Liver (tissue), 9 donors: Measurements from ENCODE around the gene KRTAP1-1. TPM values are rescaled to one million over a fixed set of nuclear protein-coding genes. Genes with fewer than 3 reads are reported as not detected.
"Not testable (repeated sequence)": the region's sequence is repeated elsewhere in the genome, so short reads cannot be mapped to it uniquely, and the experiment has no call there.

Experiments
- DNase-seq: peaks from one replicate; pipeline ENCODE4 v3.0.0-alpha.2; 2017; ENCODE audit warnings: low spot score
- H3K27ac ChIP-seq, 2 donors: one replicate each; pipeline ENCODE4 v1.7.0; 2013; ENCODE audit warnings: inconsistent platforms in 2 of 2, low read length in 2 of 2, control low read depth in 1 of 2, low read depth in 1 of 2, mild to moderate bottlenecking in 1 of 2
- H3K27me3 ChIP-seq, 4 donors: one replicate each; pipeline versions ENCODE4 v1.6.1 to v1.7.0; 2013; ENCODE audit warnings: low read length in 3 of 4, inconsistent platforms in 1 of 4, mild to moderate bottlenecking in 1 of 4, moderate library complexity in 1 of 4; ENCODE audit not compliant: control insufficient read depth in 4 of 4, insufficient read depth in 4 of 4
- H3K36me3 ChIP-seq, 4 donors: one replicate each; pipeline versions ENCODE4 v1.6.1 to v1.7.0; 2013; ENCODE audit warnings: low read length in 3 of 4, mild to moderate bottlenecking in 3 of 4, low read depth in 1 of 4, moderate library complexity in 1 of 4; ENCODE audit not compliant: control insufficient read depth in 4 of 4, insufficient read depth in 3 of 4
- H3K4me1 ChIP-seq, 4 donors: one replicate each; pipeline versions ENCODE4 v1.6.1 to v1.7.0; 2013; ENCODE audit warnings: low read length in 3 of 4, mild to moderate bottlenecking in 3 of 4, moderate library complexity in 1 of 4; ENCODE audit not compliant: control insufficient read depth in 4 of 4, insufficient read depth in 4 of 4
- H3K4me3 ChIP-seq, 3 donors: one replicate each; pipeline versions ENCODE4 v1.6.1 to v1.7.0; 2013; ENCODE audit warnings: low read length in 3 of 3, control low read depth in 1 of 3, low read depth in 1 of 3, mild to moderate bottlenecking in 1 of 3
- H3K9ac ChIP-seq, 2 donors: one replicate each; pipeline ENCODE4 v1.7.0; 2013; ENCODE audit warnings: low read length in 2 of 2, mild to moderate bottlenecking in 2 of 2, moderate library complexity in 2 of 2, control low read depth in 1 of 2, low read depth in 1 of 2
- H3K9me3 ChIP-seq, 4 donors: one replicate each; pipeline versions ENCODE4 v1.6.1 to v1.7.0; 2013; ENCODE audit warnings: low read length in 3 of 4; ENCODE audit not compliant: control insufficient read depth in 4 of 4
- ATF3 ChIP-seq: IDR thresholded peaks from 2 replicates; pipeline ENCODE4 v1.6.1; 2016; ENCODE audit warnings: antibody characterized with exemption
- EGR1 ChIP-seq, 2 donors: IDR thresholded peaks; 2 replicates each; pipeline ENCODE4 v1.6.1; 2016 to 2018; ENCODE audit warnings: antibody characterized with exemption in 2 of 2, low read depth in 2 of 2
- FOXA1 ChIP-seq: IDR thresholded peaks from 2 replicates; pipeline ENCODE4 v1.6.1; 2016; ENCODE audit warnings: antibody characterized with exemption
- FOXA2 ChIP-seq: IDR thresholded peaks from 2 replicates; pipeline ENCODE4 v1.6.1; 2016; ENCODE audit warnings: antibody characterized with exemption
- GABPA ChIP-seq, 2 donors: IDR thresholded peaks in 1 of 2; conservative IDR thresholded peaks in 1 of 2; 2 replicates each; pipeline ENCODE4 v1.6.1; 2016; ENCODE audit warnings: antibody characterized with exemption in 2 of 2, mild to moderate bottlenecking in 1 of 2, moderate library complexity in 1 of 2
- HNF4A ChIP-seq, 2 donors: conservative IDR thresholded peaks; 2 replicates each; pipeline ENCODE4 v1.6.1; 2016; ENCODE audit warnings: antibody characterized with exemption in 2 of 2, mild to moderate bottlenecking in 2 of 2
- HNF4G ChIP-seq: IDR thresholded peaks from 2 replicates; pipeline ENCODE4 v1.6.1; 2016; ENCODE audit warnings: antibody characterized with exemption
- JUND ChIP-seq, 2 donors: IDR thresholded peaks; 2 replicates each; pipeline ENCODE4 v1.6.1; 2016; ENCODE audit warnings: antibody characterized with exemption in 2 of 2
- RAD21 ChIP-seq, 2 donors: IDR thresholded peaks; 2 replicates each; pipeline ENCODE4 v1.6.1; 2016; ENCODE audit warnings: antibody characterized with exemption in 2 of 2, mild to moderate bottlenecking in 2 of 2
- RXRA ChIP-seq, 2 donors: IDR thresholded peaks; 2 replicates each; pipeline ENCODE4 v1.6.1; 2017 to 2018; ENCODE audit warnings: antibody characterized with exemption in 2 of 2, mild to moderate bottlenecking in 1 of 2
- TAF1 ChIP-seq: conservative IDR thresholded peaks from 2 replicates; pipeline ENCODE4 v1.6.1; 2016; ENCODE audit warnings: antibody characterized with exemption, mild to moderate bottlenecking
- YY1 ChIP-seq: IDR thresholded peaks from 2 replicates; pipeline ENCODE4 v1.6.1; 2016; ENCODE audit warnings: antibody characterized with exemption, mild to moderate bottlenecking
- ZBTB33 ChIP-seq: IDR thresholded peaks from 2 replicates; pipeline ENCODE4 v1.6.1; 2016; ENCODE audit warnings: antibody characterized with exemption
- WGBS: extraction: QIAGEN DNeasy Blood & Tissue Kit; methylation state at CpG from one replicate; pipeline ENCODE4 v1.1.7; 2013; 5-methylcytosine and 5-hydroxymethylcytosine counted together
- polyA plus RNA-seq, 2 donors: library from polyadenylated mRNA; stranded (reverse) in 1 of 2; unstranded in 1 of 2; fragments of 200-250 nt in 1 of 2; fragments of >200 nt in 1 of 2; fragmentation: Nextera tagmentation in 1 of 2; extraction: Ambion mirVana in 1 of 2; gene quantifications; one replicate each; pipeline versions ENCODE4 v1.2.1 to v1.2.3, GENCODE V29; 2013 to 2015
- total RNA-seq, 2 donors: library from RNA; depleted of rRNA; stranded (reverse); fragments of >200 nt; gene quantifications; one replicate each; pipeline ENCODE4 v1.2.3, GENCODE V29; 2014
- TF ChIP-seq, protein P1 (sequence below): fragments of 150-350 bp; IDR thresholded peaks from 2 replicates; pipeline ENCODE4 v1.5.1; 2017; ENCODE audit warnings: improper control_type of control experiment, low read depth, low read length; ENCODE audit not compliant: missing input control
- TF ChIP-seq, protein P2 (sequence below): IDR thresholded peaks from 2 replicates; pipeline ENCODE4 v1.6.1; 2016; ENCODE audit warnings: antibody characterized with exemption
- donor health status: healthy.
- donor health status: healthy.
- donor health status: healthy.
- donor health status: healthy.
- donor health status: healthy.

KRTAP1-1 gene
- total and polyA plus RNA-seq, 4 donors: not detected

DNA sequence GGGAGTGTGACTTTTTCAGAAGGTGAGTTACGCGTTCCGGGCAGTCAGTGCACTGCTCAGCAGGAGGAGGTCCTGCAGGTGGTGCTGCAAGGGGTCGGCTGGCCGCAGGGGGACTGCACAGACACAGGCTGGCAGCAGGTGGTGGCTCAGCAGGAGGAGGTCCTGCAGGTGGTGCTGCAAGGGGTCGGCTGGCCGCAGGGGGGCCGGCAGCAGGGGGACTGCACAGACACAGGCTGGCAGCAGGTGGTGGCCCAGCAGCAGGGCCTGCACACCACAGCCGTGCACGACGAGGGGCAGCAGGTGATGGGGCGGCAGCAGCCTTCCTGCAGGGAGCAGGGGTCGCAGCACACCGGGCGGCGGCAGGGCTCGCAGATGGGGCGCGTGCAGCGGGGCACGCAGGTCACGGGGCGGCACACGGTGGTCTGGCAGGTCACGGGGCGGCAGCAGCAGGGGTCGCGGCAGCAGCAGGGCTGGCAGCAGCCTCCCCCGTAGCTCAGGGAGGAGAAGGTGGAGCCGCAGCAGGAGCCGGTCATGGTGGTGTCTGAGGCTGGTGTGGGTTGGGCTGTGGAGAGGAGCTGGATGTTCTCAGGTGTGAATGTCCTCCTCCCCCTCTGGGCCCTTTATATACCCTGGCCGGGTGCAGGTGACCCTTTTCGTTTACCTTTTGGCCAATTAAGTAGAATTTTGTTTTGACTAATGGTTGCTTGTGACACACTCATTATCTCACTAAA, 5.7 kb upstream of the KRTAP1-1 start, which contains the start of gene KRTAP2-1:
TSS of gene KRTAP2-1 (minus strand) at position 582 of the 731 bp plus-strand sequence. CDS start at position 533, 49 bp downstream.
- not testable (repeated sequence) for H3K27me3 ChIP-seq, H3K27ac ChIP-seq, H3K4me1 ChIP-seq, H3K9ac ChIP-seq, H3K4me3 ChIP-seq, DNase-seq, H3K9me3 ChIP-seq, H3K36me3 ChIP-seq
- WGBS: 35% methylated on average over 10 of the region's 33 CpGs

DNA sequence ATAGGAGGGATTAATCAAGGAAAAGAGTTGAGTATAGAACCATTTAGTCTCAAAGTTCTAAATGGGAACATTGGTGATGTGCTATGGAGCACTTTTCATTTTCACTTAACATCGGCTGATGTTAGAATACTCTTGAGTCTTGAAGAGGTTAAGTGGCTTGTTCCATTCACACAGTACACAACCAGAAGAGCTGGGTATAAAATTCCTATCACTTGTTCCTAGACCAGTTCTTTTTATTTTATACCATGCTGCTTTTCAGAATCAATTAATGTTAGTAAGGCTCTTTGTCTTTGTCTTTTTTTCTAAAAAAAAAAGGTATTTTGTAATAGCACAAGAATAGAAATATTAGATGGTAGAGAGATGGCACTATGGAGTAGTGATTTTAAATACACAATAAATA, 1.7 kb upstream of the KRTAP1-1 start:
- Histone ChIP-seq H3K27me3 (peaks cover 0 to 3% (median 0%) of the 10 kb centered on the region in 4 donors), H3K4me1 (no peaks in the 10 kb centered on the region), H3K9ac (no peak overlapping the region), H3K36me3 (no peaks in the 10 kb centered on the region), H3K4me3 (no peak overlapping the region), H3K9me3 (no peaks in the 10 kb centered on the region), H3K27ac (no peak overlapping the region)
- no peak for DNase-seq
- 96% methylated on average over 1 of the region's 1 CpG for WGBS
- TF ChIP-seq RAD21 (IDR thresholded peaks at IDR 0.05): no peak
- TF ChIP-seq HNF4A (conservative IDR thresholded peaks at IDR 0.05): no peak
- TF ChIP-seq ZBTB33: no peak
- TF ChIP-seq GABPA (IDR thresholded peaks at IDR 0.05 in 1 of 2, conservative IDR thresholded peaks at IDR 0.05 in 1 of 2): no peak
- no peak for TF ChIP-seq TAF1
- no peak for TF ChIP-seq JUND (IDR thresholded peaks at IDR 0.05)
- TF ChIP-seq, protein P1, sequence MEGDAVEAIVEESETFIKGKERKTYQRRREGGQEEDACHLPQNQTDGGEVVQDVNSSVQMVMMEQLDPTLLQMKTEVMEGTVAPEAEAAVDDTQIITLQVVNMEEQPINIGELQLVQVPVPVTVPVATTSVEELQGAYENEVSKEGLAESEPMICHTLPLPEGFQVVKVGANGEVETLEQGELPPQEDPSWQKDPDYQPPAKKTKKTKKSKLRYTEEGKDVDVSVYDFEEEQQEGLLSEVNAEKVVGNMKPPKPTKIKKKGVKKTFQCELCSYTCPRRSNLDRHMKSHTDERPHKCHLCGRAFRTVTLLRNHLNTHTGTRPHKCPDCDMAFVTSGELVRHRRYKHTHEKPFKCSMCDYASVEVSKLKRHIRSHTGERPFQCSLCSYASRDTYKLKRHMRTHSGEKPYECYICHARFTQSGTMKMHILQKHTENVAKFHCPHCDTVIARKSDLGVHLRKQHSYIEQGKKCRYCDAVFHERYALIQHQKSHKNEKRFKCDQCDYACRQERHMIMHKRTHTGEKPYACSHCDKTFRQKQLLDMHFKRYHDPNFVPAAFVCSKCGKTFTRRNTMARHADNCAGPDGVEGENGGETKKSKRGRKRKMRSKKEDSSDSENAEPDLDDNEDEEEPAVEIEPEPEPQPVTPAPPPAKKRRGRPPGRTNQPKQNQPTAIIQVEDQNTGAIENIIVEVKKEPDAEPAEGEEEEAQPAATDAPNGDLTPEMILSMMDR: no peak
- TF ChIP-seq YY1: no peak

DNA sequence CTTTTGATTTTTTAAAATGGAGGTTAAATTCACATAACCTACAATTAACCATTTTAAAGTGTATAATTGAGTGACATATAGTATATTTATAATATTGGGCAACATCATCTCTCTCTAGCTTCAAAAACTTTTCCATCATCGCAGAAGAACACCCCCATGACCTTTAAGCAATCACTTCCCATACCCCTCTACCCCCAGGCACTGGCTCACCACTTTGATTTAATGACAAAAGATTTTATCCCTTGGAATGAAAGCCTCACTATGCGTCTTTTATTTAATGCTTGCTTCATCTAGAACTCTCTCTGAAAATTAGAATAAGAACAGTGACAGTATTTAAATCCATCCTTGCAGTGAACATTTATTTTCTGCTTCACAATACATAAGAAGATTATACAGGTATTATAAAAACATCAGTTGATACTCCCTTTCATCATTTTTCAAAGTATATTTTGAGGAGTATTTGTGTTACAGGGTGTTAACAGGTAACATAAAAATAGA, 3.3 kb downstream of the KRTAP1-1 start:
- Histone ChIP-seq H3K4me3 (no peak overlapping the region), H3K36me3 (no peaks in the 10 kb centered on the region), H3K4me1 (no peaks in the 10 kb centered on the region), H3K9me3 (no peaks in the 10 kb centered on the region), H3K27me3 (no peaks in the 10 kb centered on the region), H3K27ac (no peak overlapping the region), H3K9ac (no peak overlapping the region)
- no peak for DNase-seq
- WGBS: 77% methylated on average over 2 of the region's 2 CpGs
- no peak for TF ChIP-seq FOXA2
- TF ChIP-seq, protein P1: no peak
- no peak for TF ChIP-seq TAF1
- TF ChIP-seq, protein P2, sequence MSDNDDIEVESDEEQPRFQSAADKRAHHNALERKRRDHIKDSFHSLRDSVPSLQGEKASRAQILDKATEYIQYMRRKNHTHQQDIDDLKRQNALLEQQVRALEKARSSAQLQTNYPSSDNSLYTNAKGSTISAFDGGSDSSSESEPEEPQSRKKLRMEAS: no peak
- TF ChIP-seq RXRA (IDR thresholded peaks at IDR 0.05): no peak
- no peak for TF ChIP-seq HNF4G
- TF ChIP-seq EGR1 (IDR thresholded peaks at IDR 0.05; ENCODE audit: low read depth in 2 of 2): no peak
- no peak for TF ChIP-seq FOXA1
- no peak for TF ChIP-seq GABPA (IDR thresholded peaks at IDR 0.05 in 1 of 2, conservative IDR thresholded peaks at IDR 0.05 in 1 of 2)
- TF ChIP-seq ATF3: no peak
- TF ChIP-seq RAD21 (IDR thresholded peaks at IDR 0.05): no peak

GRCh38 chr17:41034346-41034935, 6.8 kb downstream of the KRTAP1-1 start, which contains the start of gene KRTAP1-3:
KRTAP1-3 (minus strand) TSS chr17:41034874; CDS start chr17:41034821, 53 bp downstream.
- 92% methylated on average over 10 of the region's 10 CpGs for WGBS
- H3K4me1 ChIP-seq, H3K9ac ChIP-seq, DNase-seq, H3K36me3 ChIP-seq, H3K9me3 ChIP-seq, H3K27ac ChIP-seq, H3K27me3 ChIP-seq, H3K4me3 ChIP-seq: not testable (repeated sequence)
